SK-N-MC (cell line): Measurements from ENCODE around the gene PPIL6.

Source experiments
- EZH2 ChIP-seq: fragments of 200-600 bp; sonication (generic); IDR thresholded peaks from one replicate; pipeline ENCODE4 v1.6.1; 2017; ENCODE audit warnings: antibody characterized with exemption
- POLR2AphosphoS5 ChIP-seq: IDR thresholded peaks from 2 replicates; pipeline ENCODE4 v1.6.1; 2012; ENCODE audit warnings: mild to moderate bottlenecking, low read depth, low read length, borderline replicate concordance

DNA sequence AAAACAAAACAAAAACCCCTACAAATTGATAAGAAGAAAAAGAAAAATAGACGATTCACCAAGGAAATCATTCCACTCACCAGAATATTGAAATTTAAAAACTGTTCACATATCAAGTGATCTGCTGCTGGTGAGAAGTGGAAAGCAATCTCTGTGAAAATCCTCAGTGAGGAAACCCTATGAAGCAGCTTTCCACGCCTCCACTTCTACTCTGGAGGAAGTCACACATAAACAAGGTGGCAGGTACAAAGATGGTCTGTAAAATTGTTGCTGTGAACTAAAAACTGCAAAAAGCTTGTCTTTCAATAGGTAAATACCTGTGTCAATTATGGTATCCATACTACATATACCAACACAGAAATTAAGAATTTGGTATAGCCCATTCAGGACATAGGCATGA lies 76.7 kb downstream of the PPIL6 start:
- no peak for TF ChIP-seq POLR2AphosphoS5
- no peak for TF ChIP-seq EZH2
